ENCODE results near the gene XAGE2.

Gene XAGE2

DNA sequence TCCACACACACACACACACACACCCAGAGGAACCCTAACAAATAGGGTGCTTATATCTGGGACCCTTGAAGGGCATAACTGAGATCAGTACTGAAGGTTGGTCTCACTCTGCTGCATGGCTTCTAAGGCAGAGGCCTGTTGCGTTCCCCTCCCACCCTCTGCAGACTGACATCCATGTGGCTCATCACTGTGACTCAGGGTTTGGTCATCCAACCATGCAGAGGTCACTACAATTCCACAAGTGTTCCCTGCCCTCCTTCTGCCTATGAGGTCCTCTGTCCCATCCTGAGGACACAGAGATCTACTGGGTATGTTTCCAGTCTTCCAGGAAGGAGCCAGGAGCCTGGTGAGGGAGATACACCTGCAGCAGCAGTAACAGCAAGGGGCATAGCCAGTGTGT, 55.8 kb downstream of the XAGE2 start:
- peak; percentile 33 for DNase-seq (ENCODE audit: low read depth)

Data from stromal cell of bone marrow (primary cell).